Trophoblast cell (in vitro differentiated cells and primary cell): Measurements from ENCODE around the gene CYP46A1.

ENCODE experiments used
- DNase-seq, 2 donors: peaks; one replicate each; pipeline ENCODE4 v3.0.0-alpha.2; 2016
- H2AFZ ChIP-seq: 2 replicates; pipeline ENCODE4 v1.6.1; 2013; ENCODE audit warnings: low read length, moderate library complexity, mild to moderate bottlenecking; ENCODE audit not compliant: insufficient read depth, poor library complexity
- H2AK5ac ChIP-seq: 2 replicates; pipeline ENCODE4 v1.6.1; 2013; ENCODE audit warnings: mild to moderate bottlenecking, low read length
- H2BK120ac ChIP-seq: 2 replicates; pipeline ENCODE4 v1.6.1; 2013; ENCODE audit warnings: low read length, mild to moderate bottlenecking, moderate library complexity; ENCODE audit not compliant: insufficient read depth, poor library complexity
- H2BK12ac ChIP-seq: 2 replicates; pipeline ENCODE4 v1.6.1; 2013; ENCODE audit warnings: mild to moderate bottlenecking, low read length, moderate library complexity
- H2BK5ac ChIP-seq: 2 replicates; pipeline ENCODE4 v1.6.1; 2013; ENCODE audit warnings: low read length, low read depth, moderate library complexity, mild to moderate bottlenecking; ENCODE audit not compliant: poor library complexity
- H3K14ac ChIP-seq: 2 replicates; pipeline ENCODE4 v1.6.1; 2013; ENCODE audit warnings: mild to moderate bottlenecking, low read length
- H3K18ac ChIP-seq: 2 replicates; pipeline ENCODE4 v1.6.1; 2013; ENCODE audit warnings: mild to moderate bottlenecking, low read length
- H3K23ac ChIP-seq: 2 replicates; pipeline ENCODE4 v1.6.1; 2013; ENCODE audit warnings: low read length
- H3K27ac ChIP-seq: 2 replicates; pipeline ENCODE4 v1.5.1; 2013; ENCODE audit warnings: low read depth, mild to moderate bottlenecking, inconsistent platforms, low read length, moderate library complexity
- H3K27me3 ChIP-seq: 2 replicates; pipeline ENCODE4 v1.6.1; 2013; ENCODE audit warnings: inconsistent platforms, mild to moderate bottlenecking, low read length, moderate library complexity; ENCODE audit not compliant: insufficient read depth
- H3K36me3 ChIP-seq, 2 experiments: 1 replicate in 1 of 2; 2 replicates in 1 of 2; pipeline ENCODE4 v1.6.1; 2013; ENCODE audit warnings: low read length in 2 of 2, mild to moderate bottlenecking in 2 of 2, moderate library complexity in 1 of 2; ENCODE audit not compliant: insufficient read depth in 2 of 2, control insufficient read depth in 1 of 2
- H3K4ac ChIP-seq: 2 replicates; pipeline ENCODE4 v1.6.1; 2013; ENCODE audit warnings: low read depth, mild to moderate bottlenecking, low read length, moderate library complexity
- H3K4me1 ChIP-seq, 2 experiments: 1 replicate in 1 of 2; 2 replicates in 1 of 2; pipeline ENCODE4 v1.6.1; 2013; ENCODE audit warnings: low read length in 2 of 2, mild to moderate bottlenecking in 2 of 2, moderate library complexity in 1 of 2; ENCODE audit not compliant: insufficient read depth in 2 of 2, control insufficient read depth in 1 of 2
- H3K4me2 ChIP-seq: 2 replicates; pipeline ENCODE4 v1.6.1; 2013; ENCODE audit warnings: inconsistent platforms, mild to moderate bottlenecking, low read length, moderate library complexity
- H3K4me3 ChIP-seq: 2 replicates; pipeline ENCODE4 v1.5.1; 2013; ENCODE audit warnings: mild to moderate bottlenecking, low read depth, low read length, inconsistent platforms
- H3K79me1 ChIP-seq: one replicate; pipeline ENCODE4 v1.6.1; 2013; ENCODE audit warnings: low read length
- H3K79me2 ChIP-seq: 2 replicates; pipeline ENCODE4 v1.6.1; 2013; ENCODE audit warnings: low read length, mild to moderate bottlenecking; ENCODE audit not compliant: control insufficient read depth, insufficient read depth, poor library complexity
- H3K9ac ChIP-seq: 2 replicates; pipeline ENCODE4 v1.6.1; 2013; ENCODE audit warnings: mild to moderate bottlenecking, low read length
- H3K9me3 ChIP-seq: 2 replicates; pipeline ENCODE4 v1.6.1; 2013; ENCODE audit warnings: low read depth, mild to moderate bottlenecking, control low read depth, inconsistent platforms, low read length; ENCODE audit not compliant: insufficient read depth
- H4K12ac ChIP-seq: 2 replicates; pipeline ENCODE4 v1.6.1; 2013; ENCODE audit warnings: low read depth, mild to moderate bottlenecking, low read length, moderate library complexity
- H4K8ac ChIP-seq: 2 replicates; pipeline ENCODE4 v1.6.1; 2013; ENCODE audit warnings: low read depth, mild to moderate bottlenecking, low read length, moderate library complexity
- H4K91ac ChIP-seq: one replicate; pipeline ENCODE4 v1.6.1; 2013; ENCODE audit warnings: low read depth, mild to moderate bottlenecking, low read length, moderate library complexity
- WGBS: extraction: QIAGEN DNeasy Blood & Tissue Kit; methylation state at CpG from one replicate; pipeline ENCODE4 v1.1.7; 2013; ENCODE audit warnings: missing lambda C conversion rate; ENCODE audit not compliant: insufficient read length, insufficient coverage; ENCODE audit errors: extremely low coverage; 5-methylcytosine and 5-hydroxymethylcytosine counted together

The CYP46A1 gene

DNA sequence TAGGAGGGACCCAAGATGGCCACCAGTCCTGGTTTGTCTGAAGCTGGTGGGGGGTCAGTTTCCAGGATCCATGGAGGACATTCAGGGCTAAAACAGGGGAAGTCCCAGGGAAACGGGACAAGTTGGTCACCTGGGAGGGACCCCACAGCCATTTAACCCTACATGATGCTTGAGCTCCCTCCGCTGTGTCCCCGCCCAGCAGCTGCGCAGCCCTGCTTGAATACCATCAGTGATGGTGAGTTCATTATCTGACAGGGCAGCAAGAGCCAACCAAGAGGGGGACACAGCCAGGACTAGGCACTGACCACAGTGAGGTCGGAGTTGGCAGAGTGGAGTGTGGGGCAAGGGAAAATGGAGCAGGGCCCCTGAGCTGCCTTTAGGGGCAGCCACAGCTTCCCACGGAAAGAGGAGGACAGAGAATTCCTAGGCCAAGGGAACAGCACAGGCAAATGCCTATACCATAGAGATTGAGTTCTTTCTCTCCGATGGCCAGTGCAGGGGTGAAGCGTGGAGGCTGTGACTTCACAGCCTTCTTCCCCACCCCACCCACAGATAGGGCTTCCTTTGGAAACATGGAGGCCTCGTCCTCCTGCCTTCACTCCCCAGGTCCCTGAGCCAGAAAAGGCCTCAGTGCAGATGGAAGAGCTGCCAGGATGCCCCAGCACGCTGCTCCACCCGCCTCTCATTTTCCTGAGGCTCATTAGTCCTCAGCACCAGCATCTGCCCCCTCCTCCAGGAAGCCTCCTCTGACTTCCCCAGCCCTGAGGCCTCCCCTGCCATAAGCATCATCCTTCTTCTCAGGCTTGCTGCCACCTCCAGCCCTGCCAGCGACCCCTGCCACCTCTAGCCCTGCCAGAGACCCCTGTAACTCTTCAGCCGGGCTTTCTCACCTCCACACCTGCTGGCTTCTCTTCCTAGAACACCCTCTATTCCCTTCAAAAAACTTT lies 51.4 kb downstream of the CYP46A1 start:
- Histone ChIP-seq H3K79me1 (no peaks in the 10 kb centered on the region), H2BK5ac (no peak overlapping the region), H2AK5ac (no peak overlapping the region), H3K27ac (no peak overlapping the region), H3K4me3 (no peak overlapping the region), H3K27me3 (no peaks in the 10 kb centered on the region), H3K4ac (no peak overlapping the region), H3K9me3 (peaks cover 3% of the 10 kb centered on the region), H3K18ac (no peak overlapping the region), H2BK12ac (no peak overlapping the region), H2BK120ac (no peak overlapping the region), H4K12ac (no peak overlapping the region), H2AFZ (no peak overlapping the region), H3K4me2 (no peak overlapping the region), H3K9ac (no peak overlapping the region), H3K14ac (no peak overlapping the region), H3K79me2 (no peaks in the 10 kb centered on the region), H3K36me3 (no peaks in the 10 kb centered on the region), H3K23ac (no peak overlapping the region), H3K4me1 (peaks cover 4 to 9% of the 10 kb centered on the region in 2 experiments), H4K91ac (no peak overlapping the region), H4K8ac (no peak overlapping the region)
- no CpG with 5 or more reads among the region's 13 CpGs for WGBS
- no peak for DNase-seq

DNA sequence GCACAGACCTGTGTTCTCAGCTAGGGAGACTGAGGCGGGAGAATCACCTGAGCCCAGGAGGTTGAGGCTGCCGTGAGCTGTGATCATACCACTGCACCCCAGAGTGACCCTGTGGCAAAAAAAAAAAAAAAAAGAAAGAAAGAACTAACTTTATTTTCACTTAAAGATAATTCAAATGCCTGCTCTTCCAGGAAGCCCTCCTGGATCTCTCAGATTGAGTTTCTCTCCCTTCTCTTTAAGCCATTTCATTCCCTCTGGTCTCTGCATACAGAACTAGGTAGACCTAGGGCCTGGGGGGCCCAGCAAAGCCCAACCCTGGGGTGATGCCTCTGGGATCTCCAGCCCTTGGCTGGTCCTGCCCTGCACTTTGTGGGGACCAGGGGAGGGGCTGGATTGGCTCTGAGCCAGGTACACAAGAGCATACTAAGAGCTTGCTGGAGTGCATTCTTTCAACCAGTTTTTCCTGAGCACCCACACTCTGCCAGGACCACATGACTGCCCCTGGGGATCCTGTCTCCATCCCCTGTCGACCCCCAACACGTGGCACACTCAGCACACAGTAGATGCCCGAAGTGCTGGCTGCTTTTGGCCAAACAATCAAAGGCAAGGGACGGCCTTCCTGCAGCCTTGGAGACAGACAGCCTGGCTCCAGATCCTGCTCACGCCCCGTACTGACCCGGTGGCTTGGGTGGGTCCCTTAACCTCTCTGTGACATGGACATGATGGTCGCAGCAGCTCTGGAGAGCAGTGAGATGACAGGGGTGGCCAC lies 52.7 kb downstream of the CYP46A1 start:
- H2BK5ac ChIP-seq: no peak overlapping the region
- H3K36me3 ChIP-seq: no peaks in the 10 kb centered on the region
- H3K27me3 ChIP-seq: no peaks in the 10 kb centered on the region
- H2AFZ ChIP-seq: no peak overlapping the region
- peaks cover 0 to 5% of the 10 kb centered on the region in 2 experiments for H3K4me1 ChIP-seq
- no peak overlapping the region for H4K8ac ChIP-seq
- H2BK12ac ChIP-seq: no peak overlapping the region
- no peak for DNase-seq
- H3K4ac ChIP-seq: no peak overlapping the region
- peaks cover 3% of the 10 kb centered on the region for H3K9me3 ChIP-seq
- H3K9ac ChIP-seq: no peak overlapping the region
- H4K91ac ChIP-seq: no peak overlapping the region
- H3K79me1 ChIP-seq: no peaks in the 10 kb centered on the region
- no peak overlapping the region for H3K27ac ChIP-seq
- no peak overlapping the region for H3K14ac ChIP-seq
- no CpG with 5 or more reads among the region's 10 CpGs for WGBS
- H3K23ac ChIP-seq: no peak overlapping the region
- no peak overlapping the region for H3K4me2 ChIP-seq
- no peak overlapping the region for H4K12ac ChIP-seq
- H3K79me2 ChIP-seq: no peaks in the 10 kb centered on the region
- H2AK5ac ChIP-seq: no peak overlapping the region
- no peak overlapping the region for H3K18ac ChIP-seq
- H2BK120ac ChIP-seq: no peak overlapping the region
- no peak overlapping the region for H3K4me3 ChIP-seq

DNA sequence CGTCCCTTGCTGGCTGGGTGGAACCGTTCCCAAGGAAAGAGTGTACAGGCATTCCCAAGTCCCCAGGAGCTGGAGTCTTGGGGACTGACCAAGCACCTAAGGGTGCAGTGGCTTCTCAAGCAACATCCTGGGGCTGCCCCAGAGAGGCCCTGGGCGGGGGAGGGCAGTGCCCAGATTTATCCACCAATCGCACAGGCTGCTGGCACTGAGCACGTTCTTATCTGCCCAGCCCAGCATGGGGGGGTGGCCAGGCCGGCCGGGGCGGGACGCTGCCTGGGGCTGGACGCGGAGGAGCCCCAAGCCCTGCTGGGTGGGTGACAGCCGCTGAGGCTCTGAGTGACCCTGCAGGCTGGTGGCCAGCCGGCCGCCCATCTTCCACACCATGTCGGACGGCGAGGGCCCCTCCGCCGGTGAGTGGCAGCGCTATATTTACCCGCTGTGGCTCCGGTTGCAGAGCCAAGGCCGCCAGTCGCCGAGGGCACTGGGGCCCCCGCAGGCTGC lies 53.4 kb downstream of the CYP46A1 start:
- H4K91ac ChIP-seq: no peak overlapping the region
- H4K12ac ChIP-seq: no peak overlapping the region
- no peak overlapping the region for H2AFZ ChIP-seq
- no peak overlapping the region for H4K8ac ChIP-seq
- H3K4me3 ChIP-seq: no peak overlapping the region
- no peaks in the 10 kb centered on the region for H3K79me1 ChIP-seq
- H3K4me1 ChIP-seq: peaks cover 0 to 5% of the 10 kb centered on the region in 2 experiments
- H2BK120ac ChIP-seq: no peak overlapping the region
- no peak overlapping the region for H3K23ac ChIP-seq
- no peak overlapping the region for H3K14ac ChIP-seq
- no peaks in the 10 kb centered on the region for H3K79me2 ChIP-seq
- peaks cover 3% of the 10 kb centered on the region for H3K9me3 ChIP-seq
- no peak overlapping the region for H2AK5ac ChIP-seq
- no peak overlapping the region for H3K4me2 ChIP-seq
- DNase-seq: no peak
- H3K18ac ChIP-seq: no peak overlapping the region
- H3K9ac ChIP-seq: no peak overlapping the region
- no CpG with 5 or more reads among the region's 26 CpGs for WGBS
- no peak overlapping the region for H2BK12ac ChIP-seq
- no peak overlapping the region for H2BK5ac ChIP-seq
- H3K27me3 ChIP-seq: no peaks in the 10 kb centered on the region
- no peak overlapping the region for H3K27ac ChIP-seq
- no peaks in the 10 kb centered on the region for H3K36me3 ChIP-seq
- H3K4ac ChIP-seq: no peak overlapping the region

DNA sequence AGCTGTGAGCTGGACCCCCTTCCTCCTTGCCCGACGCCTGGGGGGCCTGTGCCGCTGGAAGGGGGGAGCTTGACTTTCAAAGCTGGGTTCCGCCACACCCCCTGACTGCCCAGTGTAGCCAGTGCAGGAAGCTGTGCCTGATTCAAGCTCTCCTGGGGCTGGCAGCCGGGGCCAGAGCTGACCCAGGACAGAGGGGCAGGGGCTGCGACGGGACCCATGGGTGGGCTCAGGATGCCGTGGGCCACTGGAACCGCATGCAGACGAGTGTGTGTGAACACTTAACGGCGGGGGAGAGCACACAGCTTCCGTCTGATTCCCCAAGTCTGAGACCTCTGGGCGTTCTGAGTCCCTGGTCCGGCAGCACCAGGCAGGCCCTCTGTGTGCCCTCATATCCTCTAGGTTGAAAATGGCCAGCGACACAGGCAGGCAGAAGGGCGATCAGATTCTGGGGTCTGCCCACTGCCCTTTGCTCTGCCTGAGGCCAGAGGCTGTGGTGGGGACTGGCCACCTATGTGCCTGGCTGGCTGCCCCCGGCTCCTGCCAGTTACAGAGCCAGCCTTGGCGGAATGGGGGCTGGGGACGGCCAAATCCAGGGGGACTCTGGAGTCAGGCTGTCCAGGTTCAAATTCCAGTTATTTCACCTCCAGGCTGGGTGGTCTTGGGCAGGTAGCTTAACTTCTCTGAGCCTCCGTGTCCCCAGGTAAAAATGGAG lies 54.0 kb downstream of the CYP46A1 start:
- no CpG with 5 or more reads among the region's 21 CpGs for WGBS
- no peak overlapping the region for H2BK12ac ChIP-seq
- DNase-seq: no peak
- H4K91ac ChIP-seq: no peak overlapping the region
- H3K9me3 ChIP-seq: peaks cover 3% of the 10 kb centered on the region
- H3K4me1 ChIP-seq: peaks cover 0 to 5% of the 10 kb centered on the region in 2 experiments
- H3K27ac ChIP-seq: no peak overlapping the region
- H3K27me3 ChIP-seq: no peaks in the 10 kb centered on the region
- no peak overlapping the region for H2BK5ac ChIP-seq
- H3K79me2 ChIP-seq: no peaks in the 10 kb centered on the region
- no peak overlapping the region for H3K18ac ChIP-seq
- H3K14ac ChIP-seq: no peak overlapping the region
- H3K4me3 ChIP-seq: no peak overlapping the region
- H3K4me2 ChIP-seq: no peak overlapping the region
- no peak overlapping the region for H4K12ac ChIP-seq
- no peak overlapping the region for H3K4ac ChIP-seq
- H3K79me1 ChIP-seq: no peaks in the 10 kb centered on the region
- no peaks in the 10 kb centered on the region for H3K36me3 ChIP-seq
- no peak overlapping the region for H3K23ac ChIP-seq
- H2AK5ac ChIP-seq: no peak overlapping the region
- H2AFZ ChIP-seq: no peak overlapping the region
- no peak overlapping the region for H4K8ac ChIP-seq
- no peak overlapping the region for H2BK120ac ChIP-seq
- H3K9ac ChIP-seq: no peak overlapping the region
